OCI-LY7 (cell line): ENCODE data around the gene FBXL16.

Experiments used
- EZH2phosphoT487 ChIP-seq: fragments of 200-600 bp; sonication (generic); IDR thresholded peaks from 2 replicates; pipeline ENCODE4 v1.6.1; 2018; ENCODE audit warnings: low read depth, borderline replicate concordance, mild to moderate bottlenecking, mixed run types, antibody characterized with exemption, low read length, moderate library complexity, mixed read lengths
- TF ChIP-seq, protein P1 (sequence below): fragments of 200-600 bp; sonication (generic); conservative IDR thresholded peaks from 2 replicates; pipeline ENCODE4 v1.5.1; 2014; ENCODE audit warnings: mild to moderate bottlenecking, antibody characterized with exemption, low read length, moderate library complexity, mixed read lengths

DNA sequence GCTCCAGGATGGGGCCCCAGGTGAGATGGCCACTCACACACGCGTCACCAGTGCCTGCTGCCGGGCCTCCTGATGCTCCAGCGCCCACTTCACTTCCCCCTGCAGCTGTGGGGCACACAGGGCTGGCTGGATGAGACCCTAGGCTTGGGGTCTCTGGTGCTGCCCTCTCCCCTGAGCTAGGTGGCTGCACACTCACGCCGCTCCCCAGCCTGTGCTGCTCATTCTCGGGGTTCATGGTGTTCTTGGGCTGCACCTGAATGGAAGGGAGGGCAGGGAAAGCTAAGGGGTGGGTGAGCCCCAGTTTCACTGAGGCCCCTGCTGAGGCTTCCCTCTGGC, 19.4 kb upstream of the FBXL16 start:
- TF ChIP-seq, protein P1, sequence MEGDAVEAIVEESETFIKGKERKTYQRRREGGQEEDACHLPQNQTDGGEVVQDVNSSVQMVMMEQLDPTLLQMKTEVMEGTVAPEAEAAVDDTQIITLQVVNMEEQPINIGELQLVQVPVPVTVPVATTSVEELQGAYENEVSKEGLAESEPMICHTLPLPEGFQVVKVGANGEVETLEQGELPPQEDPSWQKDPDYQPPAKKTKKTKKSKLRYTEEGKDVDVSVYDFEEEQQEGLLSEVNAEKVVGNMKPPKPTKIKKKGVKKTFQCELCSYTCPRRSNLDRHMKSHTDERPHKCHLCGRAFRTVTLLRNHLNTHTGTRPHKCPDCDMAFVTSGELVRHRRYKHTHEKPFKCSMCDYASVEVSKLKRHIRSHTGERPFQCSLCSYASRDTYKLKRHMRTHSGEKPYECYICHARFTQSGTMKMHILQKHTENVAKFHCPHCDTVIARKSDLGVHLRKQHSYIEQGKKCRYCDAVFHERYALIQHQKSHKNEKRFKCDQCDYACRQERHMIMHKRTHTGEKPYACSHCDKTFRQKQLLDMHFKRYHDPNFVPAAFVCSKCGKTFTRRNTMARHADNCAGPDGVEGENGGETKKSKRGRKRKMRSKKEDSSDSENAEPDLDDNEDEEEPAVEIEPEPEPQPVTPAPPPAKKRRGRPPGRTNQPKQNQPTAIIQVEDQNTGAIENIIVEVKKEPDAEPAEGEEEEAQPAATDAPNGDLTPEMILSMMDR: no peak
- TF ChIP-seq EZH2phosphoT487: no peak
